ENCODE results near the gene PLEK.

- TF ChIP-seq, protein P1, sequence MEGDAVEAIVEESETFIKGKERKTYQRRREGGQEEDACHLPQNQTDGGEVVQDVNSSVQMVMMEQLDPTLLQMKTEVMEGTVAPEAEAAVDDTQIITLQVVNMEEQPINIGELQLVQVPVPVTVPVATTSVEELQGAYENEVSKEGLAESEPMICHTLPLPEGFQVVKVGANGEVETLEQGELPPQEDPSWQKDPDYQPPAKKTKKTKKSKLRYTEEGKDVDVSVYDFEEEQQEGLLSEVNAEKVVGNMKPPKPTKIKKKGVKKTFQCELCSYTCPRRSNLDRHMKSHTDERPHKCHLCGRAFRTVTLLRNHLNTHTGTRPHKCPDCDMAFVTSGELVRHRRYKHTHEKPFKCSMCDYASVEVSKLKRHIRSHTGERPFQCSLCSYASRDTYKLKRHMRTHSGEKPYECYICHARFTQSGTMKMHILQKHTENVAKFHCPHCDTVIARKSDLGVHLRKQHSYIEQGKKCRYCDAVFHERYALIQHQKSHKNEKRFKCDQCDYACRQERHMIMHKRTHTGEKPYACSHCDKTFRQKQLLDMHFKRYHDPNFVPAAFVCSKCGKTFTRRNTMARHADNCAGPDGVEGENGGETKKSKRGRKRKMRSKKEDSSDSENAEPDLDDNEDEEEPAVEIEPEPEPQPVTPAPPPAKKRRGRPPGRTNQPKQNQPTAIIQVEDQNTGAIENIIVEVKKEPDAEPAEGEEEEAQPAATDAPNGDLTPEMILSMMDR (IDR thresholded peaks at IDR 0.05) = no peak
- no peak for TF ChIP-seq POLR2A (IDR thresholded peaks at IDR 0.05)
Measured at GRCh38 chr2:68367953-68368653, 3.0 kb downstream of the PLEK start.
